IPS-18c (cell line): ENCODE data around the gene GRIP1.
"Not testable (repeated sequence)": the region's sequence is repeated elsewhere in the genome, so short reads cannot be mapped to it uniquely, and the experiment has no call there.

ENCODE experiments used
- H3K4me3 ChIP-seq: 2 replicates; pipeline ENCODE4 v1.7.0; 2013; ENCODE audit warnings: low read depth, mild to moderate bottlenecking, low read length, moderate library complexity; ENCODE audit not compliant: insufficient read depth
- H3K9me3 ChIP-seq: one replicate; pipeline ENCODE4 v1.6.1; 2013; ENCODE audit warnings: mild to moderate bottlenecking, low read length, moderate library complexity; ENCODE audit not compliant: control insufficient read depth, insufficient read depth

GRIP1 gene

GRCh38 chr12:66314278-66314677, 364.6 kb downstream of the GRIP1 start:
- Histone ChIP-seq H3K9me3 (no peaks in the 10 kb centered on the region), H3K4me3 (no peak overlapping the region)

GRCh38 chr12:66312189-66312588, 366.7 kb downstream of the GRIP1 start:
- H3K4me3 ChIP-seq: no peak overlapping the region

GRCh38 chr12:66309606-66310005, 369.3 kb downstream of the GRIP1 start:
- H3K4me3 ChIP-seq: no peak overlapping the region
- H3K9me3 ChIP-seq: no peaks in the 10 kb centered on the region

More at GRCh38 chr12:66312189-66312588, 366.7 kb downstream of the GRIP1 start:
- H3K9me3 ChIP-seq: no peaks in the 10 kb centered on the region

GRCh38 chr12:66304296-66304900, 374.5 kb downstream of the GRIP1 start:
- no peak overlapping the region for H3K4me3 ChIP-seq
- H3K9me3 ChIP-seq: no peaks in the 10 kb centered on the region

- H3K4me3 ChIP-seq: peak overlapping the region; percentile 80; the same call in 1 of the 2 replicates
- H3K9me3 ChIP-seq: not testable (repeated sequence)
Observed at GRCh38 chr12:66303316-66303804, 375.5 kb downstream of the GRIP1 start.

GRCh38 chr12:66302827-66303169, 376.1 kb downstream of the GRIP1 start:
- peak overlapping the region; percentile 80 for H3K4me3 ChIP-seq
- H3K9me3 ChIP-seq: no peaks in the 10 kb centered on the region

GRCh38 chr12:66301944-66302826, 376.7 kb downstream of the GRIP1 start, which contains the start of gene HELB:
HELB (plus strand) TSS chr12:66302493; CDS start chr12:66302604, 111 bp downstream.
- H3K9me3 ChIP-seq: no peaks in the 10 kb centered on the region
- H3K4me3 ChIP-seq: peak within 1 kb of the TSS; percentile 80

GRCh38 chr12:66297923-66298322, 381.0 kb downstream of the GRIP1 start:
- Histone ChIP-seq H3K9me3 (no peaks in the 10 kb centered on the region), H3K4me3 (no peak overlapping the region)
